Peyer's patch (tissue), 4 donors: ENCODE measurements around the gene TMEM131L. TPM values are rescaled to one million over a fixed set of nuclear protein-coding genes. Genes with fewer than 3 reads are reported as not detected.

Source experiments
- DNase-seq, 3 donors: peaks; one replicate each; pipeline ENCODE4 v3.0.0-alpha.2; 2017 to 2019
- H3K27ac ChIP-seq, 4 donors: fragments of 200-600 bp; sonication (generic); one replicate each; pipeline ENCODE4 v1.5.1; 2016 to 2019
- H3K27me3 ChIP-seq, 2 donors: fragments of 200-600 bp; sonication (generic); one replicate each; pipeline ENCODE4 v1.5.1; 2019
- H3K36me3 ChIP-seq, 3 donors: fragments of 200-600 bp; sonication (generic); one replicate each; pipeline ENCODE4 v1.5.1; 2016 to 2019
- H3K4me1 ChIP-seq, 4 donors: fragments of 200-600 bp; sonication (generic); one replicate each; pipeline ENCODE4 v1.5.1; 2016 to 2019
- H3K4me3 ChIP-seq, 4 donors: fragments of 200-600 bp; sonication (generic); 1 replicate in 3 of 4; 2 replicates in 1 of 4; pipeline ENCODE4 v1.5.1; 2016 to 2019; ENCODE audit warnings: mild to moderate bottlenecking in 1 of 4
- H3K9me3 ChIP-seq, 4 donors: fragments of 200-600 bp; sonication (generic); one replicate each; pipeline ENCODE4 v1.5.1; 2016 to 2019; ENCODE audit warnings: mild to moderate bottlenecking in 1 of 4
- POLR2A ChIP-seq, 2 donors: fragments of 450-650 bp; IDR thresholded peaks; one replicate each; pipeline ENCODE4 v1.5.1; 2017; ENCODE audit warnings: antibody characterized with exemption in 2 of 2, mild to moderate bottlenecking in 2 of 2, moderate library complexity in 2 of 2
- total RNA-seq, 4 donors: library from RNA; depleted of rRNA; stranded (reverse); fragments of >200 nt; gene quantifications; one replicate each; pipeline ENCODE4 v1.1.0, GENCODE V29; 2016
- TF ChIP-seq, protein P1 (sequence below), 6 experiments: fragments of 450-650 bp in 4 of 6; fragments of 200-600 bp in 2 of 6; sonication (generic) in 1 of 6; IDR thresholded peaks; one replicate each; pipeline ENCODE4 v1.5.1; 2017 to 2019; ENCODE audit warnings: antibody characterized with exemption in 6 of 6, mild to moderate bottlenecking in 3 of 6, moderate library complexity in 1 of 6

TMEM131L gene
- total RNA-seq, 4 donors from 2014 or later, result 5.2 to 54.5 (median 7.0) TPM

GRCh38 chr4:153576443-153576774 lies 110.2 kb downstream of the TMEM131L start:
- Histone ChIP-seq H3K27me3 (no peaks in the 10 kb centered on the region), H3K4me1 (peaks cover 0 to 9% (median 4%) of the 10 kb centered on the region in 4 donors), H3K4me3 (no peak overlapping the region), H3K27ac (no peak overlapping the region), H3K36me3 (no peaks in the 10 kb centered on the region), H3K9me3 (no peaks in the 10 kb centered on the region)
- TF ChIP-seq, protein P1, sequence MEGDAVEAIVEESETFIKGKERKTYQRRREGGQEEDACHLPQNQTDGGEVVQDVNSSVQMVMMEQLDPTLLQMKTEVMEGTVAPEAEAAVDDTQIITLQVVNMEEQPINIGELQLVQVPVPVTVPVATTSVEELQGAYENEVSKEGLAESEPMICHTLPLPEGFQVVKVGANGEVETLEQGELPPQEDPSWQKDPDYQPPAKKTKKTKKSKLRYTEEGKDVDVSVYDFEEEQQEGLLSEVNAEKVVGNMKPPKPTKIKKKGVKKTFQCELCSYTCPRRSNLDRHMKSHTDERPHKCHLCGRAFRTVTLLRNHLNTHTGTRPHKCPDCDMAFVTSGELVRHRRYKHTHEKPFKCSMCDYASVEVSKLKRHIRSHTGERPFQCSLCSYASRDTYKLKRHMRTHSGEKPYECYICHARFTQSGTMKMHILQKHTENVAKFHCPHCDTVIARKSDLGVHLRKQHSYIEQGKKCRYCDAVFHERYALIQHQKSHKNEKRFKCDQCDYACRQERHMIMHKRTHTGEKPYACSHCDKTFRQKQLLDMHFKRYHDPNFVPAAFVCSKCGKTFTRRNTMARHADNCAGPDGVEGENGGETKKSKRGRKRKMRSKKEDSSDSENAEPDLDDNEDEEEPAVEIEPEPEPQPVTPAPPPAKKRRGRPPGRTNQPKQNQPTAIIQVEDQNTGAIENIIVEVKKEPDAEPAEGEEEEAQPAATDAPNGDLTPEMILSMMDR (IDR thresholded peaks at IDR 0.05), result no peak
- TF ChIP-seq POLR2A (IDR thresholded peaks at IDR 0.05), result no peak
- DNase-seq, result no peak

DNA sequence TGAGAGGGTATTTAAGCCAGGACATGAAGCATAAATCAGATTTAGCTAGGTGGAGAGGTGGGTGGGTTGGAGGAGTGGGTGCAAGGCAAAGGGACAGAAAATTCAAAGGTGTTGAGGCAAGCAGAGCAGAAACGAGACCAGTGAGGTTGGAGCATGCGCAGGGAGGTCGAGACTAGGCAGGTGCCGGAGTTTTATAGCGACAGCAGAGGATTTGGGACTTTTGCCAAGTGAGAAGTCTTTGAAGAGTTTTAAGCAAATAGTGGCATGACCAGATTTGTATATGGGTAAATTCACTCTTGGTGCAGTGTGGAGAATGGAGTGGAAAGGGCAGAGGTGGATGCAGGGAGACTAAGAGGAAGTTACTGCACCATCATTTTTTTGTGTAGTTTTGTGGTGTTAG lies 110.9 kb downstream of the TMEM131L start:
- H3K4me1 ChIP-seq, result peaks cover 0 to 9% (median 4%) of the 10 kb centered on the region in 4 donors
- no peak overlapping the region for H3K4me3 ChIP-seq
- DNase-seq, result no peak
- H3K9me3 ChIP-seq, result no peaks in the 10 kb centered on the region
- no peak overlapping the region for H3K27ac ChIP-seq
- H3K36me3 ChIP-seq, result no peaks in the 10 kb centered on the region
- H3K27me3 ChIP-seq, result no peaks in the 10 kb centered on the region
- TF ChIP-seq POLR2A (IDR thresholded peaks at IDR 0.05), result no peak
- TF ChIP-seq, protein P1 (IDR thresholded peaks at IDR 0.05), result no peak

GRCh38 chr4:153579410-153579809 lies 113.2 kb downstream of the TMEM131L start:
- no peak overlapping the region for H3K4me3 ChIP-seq
- no peaks in the 10 kb centered on the region for H3K4me1 ChIP-seq
- no peak for DNase-seq
- TF ChIP-seq, protein P1 (IDR thresholded peaks at IDR 0.05), result no peak
- no peak for TF ChIP-seq POLR2A (IDR thresholded peaks at IDR 0.05)
- no peaks in the 10 kb centered on the region for H3K9me3 ChIP-seq
- H3K36me3 ChIP-seq, result no peaks in the 10 kb centered on the region
- H3K27me3 ChIP-seq, result no peaks in the 10 kb centered on the region
- no peak overlapping the region for H3K27ac ChIP-seq

GRCh38 chr4:153579872-153580271 lies 113.7 kb downstream of the TMEM131L start:
- no peak for TF ChIP-seq POLR2A (IDR thresholded peaks at IDR 0.05)
- TF ChIP-seq, protein P1 (IDR thresholded peaks at IDR 0.05), result no peak

DNA sequence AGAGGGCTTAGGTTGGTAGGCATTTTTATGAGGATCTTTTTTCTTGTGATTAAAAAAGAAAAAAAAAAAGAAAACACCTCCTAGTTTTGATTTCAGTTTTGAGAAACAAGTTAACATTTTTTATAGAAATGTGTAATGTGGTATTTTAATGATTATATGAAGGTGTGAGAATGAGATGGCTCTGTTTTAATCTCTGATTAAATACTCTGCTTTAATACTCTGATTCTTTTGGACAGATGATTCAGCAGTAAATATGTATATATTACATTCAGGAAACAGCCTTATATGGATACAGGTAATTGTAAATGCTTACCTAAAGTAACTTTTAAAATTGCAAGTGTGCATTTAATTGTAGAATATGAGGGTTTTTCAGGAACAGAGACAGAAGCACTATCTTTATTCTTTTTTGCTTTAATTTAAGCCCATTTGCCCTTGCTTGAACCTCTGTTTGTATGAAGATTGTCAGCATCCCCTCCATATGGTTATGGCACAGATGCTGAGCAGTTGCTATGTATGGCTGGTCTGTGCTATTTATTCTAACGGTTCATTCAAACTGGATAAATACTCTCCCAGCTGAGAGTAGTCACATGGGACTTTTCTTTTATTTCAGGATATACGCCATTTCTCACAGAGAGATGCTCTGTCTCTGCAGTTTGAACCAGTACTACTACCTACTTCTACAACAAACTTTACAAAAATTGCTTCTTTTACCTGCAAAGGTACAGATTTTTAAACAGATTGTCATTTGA lies 117.0 kb downstream of the TMEM131L start:
- H3K4me3 ChIP-seq, result no peak overlapping the region
- H3K27me3 ChIP-seq, result no peaks in the 10 kb centered on the region
- TF ChIP-seq, protein P1 (IDR thresholded peaks at IDR 0.05), result no peak
- TF ChIP-seq POLR2A (IDR thresholded peaks at IDR 0.05), result no peak
- H3K9me3 ChIP-seq, result no peaks in the 10 kb centered on the region
- H3K4me1 ChIP-seq, result no peaks in the 10 kb centered on the region
- no peak for DNase-seq
- H3K27ac ChIP-seq, result no peak overlapping the region
- H3K36me3 ChIP-seq, result no peaks in the 10 kb centered on the region

More at GRCh38 chr4:153579872-153580271, 113.7 kb downstream of the TMEM131L start:
- Histone ChIP-seq H3K27me3 (no peaks in the 10 kb centered on the region), H3K9me3 (no peaks in the 10 kb centered on the region), H3K27ac (no peak overlapping the region), H3K4me3 (no peak overlapping the region), H3K4me1 (no peaks in the 10 kb centered on the region), H3K36me3 (no peaks in the 10 kb centered on the region)
- DNase-seq, result no peak
